A549 (cell line): Measurements from ENCODE around the gene GET4. TPM values are rescaled to one million over a fixed set of nuclear protein-coding genes. Genes with fewer than 3 reads are reported as not detected.

Source experiments
- ATAC-seq, 2 experiments: fragments of 200-7000 bp in 1 of 2; fragments of >200 bp in 1 of 2; cut with Nextera tagmentation in 1 of 2; cut with Tn5 transposase in 1 of 2; 3 replicates each; pipeline versions ENCODE4 v1.8.0 to v1.9.1; 2018 to 2020; ENCODE audit warnings: mild to moderate bottlenecking in 1 of 2, moderate library complexity in 1 of 2
- CTCF ChIA-PET: fragments of 300-600 bp; sonication (Branson Sonifier 250); formaldehyde crosslinking; extraction: SDS; loops from one replicate; lab custom pipeline; 2021; ENCODE audit warnings: antibody characterized with exemption, inconsistent platforms; lab: Yijun Ruan, JAX
- POLR2A ChIA-PET: fragments of 350-600 bp; formaldehyde crosslinking; extraction: SDS; loops from one replicate; lab custom pipeline; 2021; ENCODE audit warnings: antibody characterized with exemption, inconsistent platforms; lab: Yijun Ruan, JAX
- DNase-seq, 2 experiments: peaks; one replicate each; pipeline versions ENCODE4 v3.0.0 to v3.0.0-alpha.2; 2011 to 2016; ENCODE audit warnings: low read depth in 1 of 2, low spot score in 1 of 2
- FAIRE-seq: peaks from 2 replicates; lab custom pipeline; 2011; peaks lifted over from hg19 to GRCh38; lab: Jason Lieb, UNC
- H3K27ac ChIP-seq, 2 experiments: fragments of >200 bp; sonication (Bioruptor Twin); formaldehyde crosslinking; 3 replicates each; pipeline ENCODE4 v1.5.1; 2016 to 2017
- H3K4me1 ChIP-seq: fragments of >200 bp; sonication (Bioruptor Twin); formaldehyde crosslinking; 3 replicates; pipeline ENCODE4 v1.6.1; 2016
- H3K4me2 ChIP-seq: fragments of >200 bp; sonication (Bioruptor Twin); formaldehyde crosslinking; 3 replicates; pipeline ENCODE4 v1.6.1; 2016
- H3K4me3 ChIP-seq: fragments of >200 bp; sonication (Bioruptor Twin); formaldehyde crosslinking; 3 replicates; pipeline ENCODE4 v1.5.1; 2016
- H3K9me3 ChIP-seq: fragments of >200 bp; sonication (Bioruptor Twin); formaldehyde crosslinking; 3 replicates; pipeline ENCODE4 v1.6.1; 2016
- BHLHE40 ChIP-seq: IDR thresholded peaks from 2 replicates; pipeline ENCODE4 v1.6.1; 2012; ENCODE audit warnings: low read depth, low read length, inconsistent platforms
- CEBPB ChIP-seq, 2 experiments: fragments of >200 bp in 1 of 2; sonication (Bioruptor Twin) in 1 of 2; formaldehyde crosslinking in 1 of 2; IDR thresholded peaks; 2 replicates each; pipeline ENCODE4 v1.6.1; 2012 to 2016
- EHF ChIP-seq: fragments of 250-450 bp; sonication (Bioruptor Pico); IDR thresholded peaks from 2 replicates; pipeline ENCODE4 v1.5.0; 2020; ENCODE audit warnings: mild to moderate bottlenecking
- EHMT2 ChIP-seq: fragments of 200-600 bp; sonication (generic); IDR thresholded peaks from 2 replicates; pipeline ENCODE4 v1.6.1; 2016; ENCODE audit warnings: antibody characterized with exemption, low read depth, mild to moderate bottlenecking, moderate library complexity
- ESRRA ChIP-seq: fragments of 150-350 bp; IDR thresholded peaks from 2 replicates; pipeline ENCODE4 v1.6.1; 2014; ENCODE audit warnings: mild to moderate bottlenecking, low read length, borderline replicate concordance
- FOSL2 ChIP-seq, 2 experiments: fragments of 450-650 bp in 1 of 2; fragments of >200 bp in 1 of 2; sonication (Bioruptor Twin) in 1 of 2; formaldehyde crosslinking; IDR thresholded peaks; 2 replicates each; pipeline versions ENCODE4 v1.5.0 to v1.6.1; 2016 to 2020; ENCODE audit warnings: mild to moderate bottlenecking in 1 of 2, moderate library complexity in 1 of 2
- HOXA7 ChIP-seq: fragments of 250-450 bp; sonication (Bioruptor Pico); IDR thresholded peaks from 2 replicates; pipeline ENCODE4 v1.5.0; 2020; ENCODE audit warnings: mild to moderate bottlenecking, moderate library complexity
- HOXB5 ChIP-seq: fragments of 250-450 bp; sonication (Bioruptor Pico); IDR thresholded peaks from 2 replicates; pipeline ENCODE4 v1.5.0; 2020; ENCODE audit warnings: mild to moderate bottlenecking, moderate library complexity
- JUN ChIP-seq, 2 experiments: fragments of >200 bp; sonication (Bioruptor Twin); formaldehyde crosslinking; IDR thresholded peaks; 2 replicates in 1 of 2; 3 replicates in 1 of 2; pipeline ENCODE4 v1.6.1; 2016 to 2017
- JUNB ChIP-seq: fragments of >200 bp; sonication (Bioruptor Twin); formaldehyde crosslinking; IDR thresholded peaks from 2 replicates; pipeline ENCODE4 v1.6.1; 2016
- NPAS2 ChIP-seq: fragments of 250-450 bp; sonication (Bioruptor Pico); IDR thresholded peaks from 2 replicates; pipeline ENCODE4 v1.8.0; 2022; ENCODE audit warnings: mild to moderate bottlenecking, moderate library complexity, borderline replicate concordance
- PHF8 ChIP-seq: fragments of 200-600 bp; sonication (generic); IDR thresholded peaks from 2 replicates; pipeline ENCODE4 v1.6.1; 2016; ENCODE audit warnings: low read depth, mild to moderate bottlenecking, antibody characterized with exemption, moderate library complexity, borderline replicate concordance
- POLR2A ChIP-seq: IDR thresholded peaks from 2 replicates; pipeline ENCODE4 v1.6.1; 2012; ENCODE audit warnings: mild to moderate bottlenecking, low read length
- POLR2AphosphoS2 ChIP-seq: conservative IDR thresholded peaks from 2 replicates; pipeline ENCODE4 v1.6.1; 2012; ENCODE audit warnings: low read length, improper control_type of control experiment, inconsistent platforms
- SMC3 ChIP-seq: fragments of >200 bp; sonication (Bioruptor Twin); formaldehyde crosslinking; IDR thresholded peaks from 3 replicates; pipeline ENCODE4 v1.6.1; 2018; ENCODE audit warnings: inconsistent platforms
- SREBF2 ChIP-seq: fragments of 450-650 bp; IDR thresholded peaks from 2 replicates; pipeline ENCODE4 v1.6.1; 2014; ENCODE audit warnings: mild to moderate bottlenecking, moderate library complexity
- ZNF302 ChIP-seq: fragments of 250-450 bp; sonication (Bioruptor Pico); IDR thresholded peaks from 2 replicates; pipeline ENCODE4 v1.9.0; 2021; ENCODE audit warnings: inconsistent platforms, mild to moderate bottlenecking, moderate library complexity
- ZSCAN20 ChIP-seq: fragments of 250-450 bp; sonication (Bioruptor Pico); IDR thresholded peaks from 2 replicates; pipeline ENCODE4 v1.8.0; 2022; ENCODE audit warnings: mild to moderate bottlenecking, moderate library complexity
- WGBS: methylation state at CpG from one replicate; pipeline ENCODE4 v1.1.6; 2017; ENCODE audit errors: missing lambda C conversion rate; 5-methylcytosine and 5-hydroxymethylcytosine counted together
- polyA plus RNA-seq, 4 experiments: library from polyadenylated mRNA; depleted of rRNA in 3 of 4; stranded (reverse); fragments of >200 nt; fragmentation: RNase III in 1 of 4; extraction: RNeasy Plus Mini Kit Qiagen cat#74134 plus additional on column Dnase treatment in 1 of 4; gene quantifications; 2 replicates in 3 of 4; 3 replicates in 1 of 4; pipeline ENCODE4 v1.2.3, GENCODE V29; 2011 to 2017
- TF ChIP-seq, protein P1 (sequence below): fragments of 450-650 bp; IDR thresholded peaks from 2 replicates; pipeline ENCODE4 v1.6.1; 2014; ENCODE audit warnings: antibody characterized with exemption
- TF ChIP-seq, protein P2 (sequence below): fragments of 250-450 bp; sonication (Bioruptor Pico); IDR thresholded peaks from 2 replicates; pipeline ENCODE4 v1.5.0; 2020; ENCODE audit warnings: low read depth, mild to moderate bottlenecking, moderate library complexity
- TF ChIP-seq, protein P3 (sequence below): IDR thresholded peaks from 2 replicates; pipeline ENCODE4 v1.6.1; 2012; ENCODE audit warnings: low read depth, borderline replicate concordance
- TF ChIP-seq, protein P4 (sequence below): IDR thresholded peaks from 2 replicates; pipeline ENCODE4 v1.6.1; 2012
- TF ChIP-seq, protein P5 (sequence below): fragments of >200 bp; sonication (Bioruptor Twin); formaldehyde crosslinking; IDR thresholded peaks from 3 replicates; pipeline ENCODE4 v1.6.1; 2016
- TF ChIP-seq, protein P6 (sequence below): IDR thresholded peaks from 2 replicates; pipeline ENCODE4 v1.6.1; 2012

GET4 gene
- polyA plus RNA-seq, 2 of the 4 experiments (the other 2 are of a cell fraction) = 26.1 to 37.0 TPM

DNA sequence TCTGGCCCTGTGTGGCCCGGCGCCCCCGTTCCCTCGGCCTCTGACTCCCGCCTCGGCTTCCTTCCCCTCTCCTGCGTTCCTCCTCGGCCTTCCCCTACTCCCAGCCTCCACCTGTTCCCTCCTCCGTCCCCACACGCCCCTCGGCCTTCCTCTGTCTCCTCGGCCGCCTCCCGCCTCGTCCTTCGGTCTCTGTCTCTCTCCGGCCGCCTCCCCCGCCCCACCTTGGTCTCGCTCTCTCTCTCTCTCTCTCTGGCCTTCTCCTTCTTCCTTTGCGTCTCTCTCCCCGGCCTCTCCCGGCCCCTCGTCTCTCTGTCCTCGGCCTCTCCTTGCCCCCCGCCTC, 588 bp downstream of the GET4 start:
- peak; percentile 46 to 51 for DNase-seq
- peak overlapping the region; percentile 69 for H3K4me3 ChIP-seq
- POLR2A ChIA-PET = interaction anchor here (1.0 kb wide), 3 partner anchors 21 to 75 kb away, joined by 3 to 5 read pairs (median 3); no protein-coding TSS in a partner anchor
- WGBS = 2% methylated on average over 25 of the region's 26 CpGs
- ATAC-seq = peak; percentile 61 to 71
- TF ChIP-seq, protein P1, sequence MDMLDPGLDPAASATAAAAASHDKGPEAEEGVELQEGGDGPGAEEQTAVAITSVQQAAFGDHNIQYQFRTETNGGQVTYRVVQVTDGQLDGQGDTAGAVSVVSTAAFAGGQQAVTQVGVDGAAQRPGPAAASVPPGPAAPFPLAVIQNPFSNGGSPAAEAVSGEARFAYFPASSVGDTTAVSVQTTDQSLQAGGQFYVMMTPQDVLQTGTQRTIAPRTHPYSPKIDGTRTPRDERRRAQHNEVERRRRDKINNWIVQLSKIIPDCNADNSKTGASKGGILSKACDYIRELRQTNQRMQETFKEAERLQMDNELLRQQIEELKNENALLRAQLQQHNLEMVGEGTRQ = no peak
- TF ChIP-seq ZSCAN20 (CRISPR knock-in tag) (no peak), ZNF302 (no peak), HOXA7 (CRISPR knock-in tag) (no peak), SREBF2 (no peak), PHF8 (no peak)
- TF ChIP-seq, protein P2, sequence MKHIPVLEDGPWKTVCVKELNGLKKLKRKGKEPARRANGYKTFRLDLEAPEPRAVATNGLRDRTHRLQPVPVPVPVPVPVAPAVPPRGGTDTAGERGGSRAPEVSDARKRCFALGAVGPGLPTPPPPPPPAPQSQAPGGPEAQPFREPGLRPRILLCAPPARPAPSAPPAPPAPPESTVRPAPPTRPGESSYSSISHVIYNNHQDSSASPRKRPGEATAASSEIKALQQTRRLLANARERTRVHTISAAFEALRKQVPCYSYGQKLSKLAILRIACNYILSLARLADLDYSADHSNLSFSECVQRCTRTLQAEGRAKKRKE = no peak
- TF ChIP-seq, protein P3, sequence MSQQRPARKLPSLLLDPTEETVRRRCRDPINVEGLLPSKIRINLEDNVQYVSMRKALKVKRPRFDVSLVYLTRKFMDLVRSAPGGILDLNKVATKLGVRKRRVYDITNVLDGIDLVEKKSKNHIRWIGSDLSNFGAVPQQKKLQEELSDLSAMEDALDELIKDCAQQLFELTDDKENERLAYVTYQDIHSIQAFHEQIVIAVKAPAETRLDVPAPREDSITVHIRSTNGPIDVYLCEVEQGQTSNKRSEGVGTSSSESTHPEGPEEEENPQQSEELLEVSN = no peak
- TF ChIP-seq, protein P4, sequence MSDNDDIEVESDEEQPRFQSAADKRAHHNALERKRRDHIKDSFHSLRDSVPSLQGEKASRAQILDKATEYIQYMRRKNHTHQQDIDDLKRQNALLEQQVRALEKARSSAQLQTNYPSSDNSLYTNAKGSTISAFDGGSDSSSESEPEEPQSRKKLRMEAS = no peak
- TF ChIP-seq, protein P5, sequence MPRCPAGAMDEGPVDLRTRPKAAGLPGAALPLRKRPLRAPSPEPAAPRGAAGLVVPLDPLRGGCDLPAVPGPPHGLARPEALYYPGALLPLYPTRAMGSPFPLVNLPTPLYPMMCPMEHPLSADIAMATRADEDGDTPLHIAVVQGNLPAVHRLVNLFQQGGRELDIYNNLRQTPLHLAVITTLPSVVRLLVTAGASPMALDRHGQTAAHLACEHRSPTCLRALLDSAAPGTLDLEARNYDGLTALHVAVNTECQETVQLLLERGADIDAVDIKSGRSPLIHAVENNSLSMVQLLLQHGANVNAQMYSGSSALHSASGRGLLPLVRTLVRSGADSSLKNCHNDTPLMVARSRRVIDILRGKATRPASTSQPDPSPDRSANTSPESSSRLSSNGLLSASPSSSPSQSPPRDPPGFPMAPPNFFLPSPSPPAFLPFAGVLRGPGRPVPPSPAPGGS = no peak
- TF ChIP-seq, protein P6, sequence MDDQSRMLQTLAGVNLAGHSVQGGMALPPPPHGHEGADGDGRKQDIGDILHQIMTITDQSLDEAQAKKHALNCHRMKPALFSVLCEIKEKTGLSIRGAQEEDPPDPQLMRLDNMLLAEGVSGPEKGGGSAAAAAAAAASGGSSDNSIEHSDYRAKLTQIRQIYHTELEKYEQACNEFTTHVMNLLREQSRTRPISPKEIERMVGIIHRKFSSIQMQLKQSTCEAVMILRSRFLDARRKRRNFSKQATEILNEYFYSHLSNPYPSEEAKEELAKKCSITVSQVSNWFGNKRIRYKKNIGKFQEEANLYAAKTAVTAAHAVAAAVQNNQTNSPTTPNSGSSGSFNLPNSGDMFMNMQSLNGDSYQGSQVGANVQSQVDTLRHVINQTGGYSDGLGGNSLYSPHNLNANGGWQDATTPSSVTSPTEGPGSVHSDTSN = no peak
- H3K4me2 ChIP-seq = peak overlapping the region; percentile 92
- no peak for FAIRE-seq
- CTCF ChIA-PET = interaction anchor here (0.8 kb wide), 1 partner anchor 48 kb away, joined by 3 read pairs; no protein-coding TSS in a partner anchor
- H3K27ac ChIP-seq = peak overlapping the region; percentile 93 to 97
- H3K4me1 ChIP-seq = peaks cover 22% of the 10 kb centered on the region
- H3K9me3 ChIP-seq = no peaks in the 10 kb centered on the region

DNA sequence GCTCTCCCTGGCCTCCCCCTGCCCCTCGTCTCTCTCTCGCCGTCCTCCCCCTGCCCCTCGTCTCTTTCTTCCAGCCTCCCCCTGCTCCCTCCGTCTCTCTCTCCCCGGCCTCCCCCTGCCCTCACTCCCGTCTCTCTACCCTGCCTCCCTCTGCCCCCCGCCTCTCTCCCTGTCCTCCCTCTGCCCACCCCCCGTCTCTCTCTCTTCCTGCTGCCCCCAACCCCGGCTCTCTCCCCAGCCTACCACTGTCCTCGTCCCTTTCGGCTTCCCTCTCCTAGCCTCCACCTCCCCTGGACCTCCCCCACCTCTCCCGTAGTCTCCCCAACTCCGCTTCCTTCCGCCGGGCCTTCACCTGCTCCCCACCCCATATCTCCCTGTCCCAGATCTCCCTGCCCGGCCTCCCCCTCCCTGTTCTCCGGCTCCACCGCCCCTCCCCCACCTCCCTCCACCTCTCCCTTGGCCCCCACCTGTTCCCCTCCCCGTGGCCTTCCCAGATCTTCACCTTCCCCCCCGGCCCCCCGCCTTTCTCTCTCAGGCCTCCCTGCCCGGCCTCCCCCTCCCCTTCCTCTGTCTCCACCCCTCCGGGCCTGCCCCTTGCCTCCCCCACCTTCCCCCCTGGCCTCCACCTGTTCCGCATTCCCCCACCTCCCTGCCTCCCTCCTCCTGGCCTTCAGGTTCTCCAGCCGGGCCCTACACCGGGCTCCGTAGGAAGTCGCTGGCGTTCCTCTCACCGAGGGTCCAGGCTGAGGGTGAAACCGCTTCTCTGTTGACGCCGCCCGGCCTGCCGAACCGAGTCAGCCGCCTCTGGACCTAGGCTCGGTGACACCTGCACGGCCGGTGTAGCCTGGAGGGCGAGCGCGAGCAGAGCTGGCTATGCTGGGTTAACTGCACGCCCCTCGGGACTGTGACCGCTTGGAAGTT, 1.2 kb downstream of the GET4 start:
- no peaks in the 10 kb centered on the region for H3K9me3 ChIP-seq
- POLR2A ChIA-PET = interaction anchor here (1.0 kb wide), 3 partner anchors 20 to 74 kb away, joined by 3 to 5 read pairs (median 3); no protein-coding TSS in a partner anchor
- peak overlapping the region; percentile 92 for H3K4me2 ChIP-seq
- peaks cover 22% of the 10 kb centered on the region for H3K4me1 ChIP-seq
- no peak for TF ChIP-seq SMC3
- no peak for TF ChIP-seq HOXB5
- no peak for TF ChIP-seq CEBPB (IDR thresholded peaks at IDR 0.05)
- TF ChIP-seq BHLHE40 = no peak
- TF ChIP-seq POLR2AphosphoS2 = no peak
- TF ChIP-seq, protein P3 = no peak
- TF ChIP-seq, protein P4 = no peak
- no peak for TF ChIP-seq JUN (IDR thresholded peaks at IDR 0.05)
- no peak for TF ChIP-seq NPAS2 (CRISPR knock-in tag)
- no peak for TF ChIP-seq JUNB
- no peak for TF ChIP-seq EHF (CRISPR knock-in tag)
- TF ChIP-seq ESRRA = no peak
- TF ChIP-seq POLR2A = no peak
- no peak for TF ChIP-seq FOSL2 (IDR thresholded peaks at IDR 0.05)
- no peak for TF ChIP-seq FOSL2 (CRISPR knock-in tag; IDR thresholded peaks at IDR 0.05)
- TF ChIP-seq EHMT2 = no peak
- FAIRE-seq (no peak), ATAC-seq (peak in 1 of 2 experiments; percentile 1; a peak in 1 of 6 replicates), DNase-seq (no peak)
- CTCF ChIA-PET = interaction anchor here (1.3 kb wide), 1 partner anchor 31 kb away, joined by 3 read pairs; no protein-coding TSS in a partner anchor
- peak overlapping the region; percentile 69 for H3K4me3 ChIP-seq
- H3K27ac ChIP-seq = peak overlapping the region; percentile 93 to 97
- 57% methylated on average over 8 of the region's 47 CpGs for WGBS
